ENCODE results near the gene ABHD17B.

- no peak for TF ChIP-seq CTCF (conservative IDR thresholded peaks at IDR 0.05; ENCODE audit: low read depth, low read length)
- no peak for TF ChIP-seq EZH2 (IDR thresholded peaks at IDR 0.05; ENCODE audit: low read length, unreplicated experiment)
- no peak for TF ChIP-seq EZH2phosphoT487 (IDR thresholded peaks at IDR 0.05; ENCODE audit: borderline replicate concordance, low read length)
These were observed 338 bp downstream of the ABHD17B start for GRCh38 chr9:71910650-71911060.
